Calu3 (cell line): ENCODE results near the gene GHRH. TPM values are rescaled to one million over a fixed set of nuclear protein-coding genes. Genes with fewer than 3 reads are reported as not detected.

Experiments used
- BruUV-seq: library from RNA; stranded (reverse); fragments of 400-500 nt; replicated peaks from 2 replicates; lab custom pipeline; 2021; lab: Mats Ljungman, UMichigan
- CTCF ChIA-PET: fragments of 300-600 bp; sonication (Branson Sonifier 250); formaldehyde crosslinking; loops from one replicate; lab custom pipeline; 2022; ENCODE audit warnings: antibody characterized with exemption; lab: Charles Lee
- DNase-seq: peaks from one replicate; pipeline ENCODE4 v3.0.0; 2022
- H3K27ac Mint-ChIP-seq: one replicate; pipeline ENCODE4 v1.8.0; 2022; ENCODE audit warnings: mixed read lengths; ENCODE audit not compliant: unreplicated experiment
- H3K27me3 Mint-ChIP-seq: one replicate; pipeline ENCODE4 v1.8.0; 2022; ENCODE audit warnings: mixed read lengths; ENCODE audit not compliant: unreplicated experiment
- H3K36me3 Mint-ChIP-seq: one replicate; pipeline ENCODE4 v1.8.0; 2022; ENCODE audit warnings: mild to moderate bottlenecking, moderate library complexity, mixed read lengths; ENCODE audit not compliant: insufficient read depth, unreplicated experiment
- H3K4me1 Mint-ChIP-seq: one replicate; pipeline ENCODE4 v1.8.0; 2022; ENCODE audit warnings: mild to moderate bottlenecking, low read depth, mixed read lengths; ENCODE audit not compliant: unreplicated experiment
- H3K4me3 Mint-ChIP-seq: one replicate; pipeline ENCODE4 v1.8.0; 2022; ENCODE audit warnings: mild to moderate bottlenecking, low read depth, moderate library complexity, mixed read lengths; ENCODE audit not compliant: unreplicated experiment
- H3K9me3 Mint-ChIP-seq: one replicate; pipeline ENCODE4 v1.8.0; 2022; ENCODE audit warnings: low read depth, mixed read lengths; ENCODE audit not compliant: unreplicated experiment
- intact Hi-C: fragments of 100-400 bp; cut with micrococcal nuclease; formaldehyde crosslinking; loops from one replicate; pipeline ENCODE4 v1.10.0; 2022; ENCODE audit not compliant: unreplicated experiment
- total RNA-seq: library from RNA; stranded (reverse); gene quantifications from 2 replicates; pipeline ENCODE4 v1.2.3, GENCODE V29; 2022
- TF ChIP-seq, protein P1 (sequence below): fragments of 200-600 bp; IDR thresholded peaks from one replicate; pipeline ENCODE4 v1.8.0; 2022; ENCODE audit warnings: antibody characterized with exemption; ENCODE audit not compliant: unreplicated experiment

The GHRH gene
- total RNA-seq, 1 experiment from 2014 or later, result not detected

DNA sequence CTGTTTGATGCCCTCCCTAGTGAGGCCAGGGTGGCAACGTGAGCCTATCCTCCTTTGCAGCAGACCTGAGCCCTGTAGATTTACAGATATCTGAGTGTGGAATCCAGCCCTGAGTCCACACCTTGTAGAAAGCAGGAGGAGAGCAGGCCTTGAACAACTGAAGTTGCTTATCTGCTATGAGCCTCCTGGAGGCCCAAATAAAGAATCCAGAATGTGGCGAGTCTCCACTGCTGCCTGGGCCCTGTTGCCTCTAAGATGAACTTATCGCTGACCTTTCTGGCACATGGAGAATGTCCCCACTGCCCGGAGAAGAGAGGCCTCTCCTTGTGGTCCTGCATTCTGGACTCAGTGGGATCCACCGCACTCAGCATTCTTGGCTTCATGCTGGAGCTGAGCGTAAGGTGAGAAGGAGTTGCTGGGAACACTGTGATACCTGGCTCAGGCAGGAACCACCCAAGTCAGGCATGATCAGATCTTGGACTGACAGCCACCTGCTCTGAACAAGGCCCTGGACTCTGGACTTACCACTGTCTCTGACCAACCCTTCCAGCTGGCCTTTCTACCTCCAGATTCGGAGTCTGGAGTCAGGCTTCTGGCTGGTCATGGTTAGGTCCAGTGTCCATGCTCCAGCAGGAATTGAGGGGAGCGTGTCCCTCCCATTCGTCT lies 22.0 kb upstream of the GHRH start:
- Mint-ChIP-seq H3K27ac (no peak overlapping the region), H3K4me3 (no peak overlapping the region), H3K36me3 (no peaks in the 10 kb centered on the region), H3K4me1 (no peaks in the 10 kb centered on the region), H3K9me3 (no peaks in the 10 kb centered on the region), H3K27me3 (no peaks in the 10 kb centered on the region)
- BruUV-seq, result no TSS peak
- intact Hi-C loops, result no loop called here
- CTCF ChIA-PET, result interaction anchor here (0.6 to 0.9 kb wide), 3 partner anchors 13 to 251 kb away, joined by 3 to 4 read pairs (median 3); no protein-coding TSS in a partner anchor
- no peak for DNase-seq
- TF ChIP-seq, protein P1, sequence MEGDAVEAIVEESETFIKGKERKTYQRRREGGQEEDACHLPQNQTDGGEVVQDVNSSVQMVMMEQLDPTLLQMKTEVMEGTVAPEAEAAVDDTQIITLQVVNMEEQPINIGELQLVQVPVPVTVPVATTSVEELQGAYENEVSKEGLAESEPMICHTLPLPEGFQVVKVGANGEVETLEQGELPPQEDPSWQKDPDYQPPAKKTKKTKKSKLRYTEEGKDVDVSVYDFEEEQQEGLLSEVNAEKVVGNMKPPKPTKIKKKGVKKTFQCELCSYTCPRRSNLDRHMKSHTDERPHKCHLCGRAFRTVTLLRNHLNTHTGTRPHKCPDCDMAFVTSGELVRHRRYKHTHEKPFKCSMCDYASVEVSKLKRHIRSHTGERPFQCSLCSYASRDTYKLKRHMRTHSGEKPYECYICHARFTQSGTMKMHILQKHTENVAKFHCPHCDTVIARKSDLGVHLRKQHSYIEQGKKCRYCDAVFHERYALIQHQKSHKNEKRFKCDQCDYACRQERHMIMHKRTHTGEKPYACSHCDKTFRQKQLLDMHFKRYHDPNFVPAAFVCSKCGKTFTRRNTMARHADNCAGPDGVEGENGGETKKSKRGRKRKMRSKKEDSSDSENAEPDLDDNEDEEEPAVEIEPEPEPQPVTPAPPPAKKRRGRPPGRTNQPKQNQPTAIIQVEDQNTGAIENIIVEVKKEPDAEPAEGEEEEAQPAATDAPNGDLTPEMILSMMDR, result no peak

- Mint-ChIP-seq H3K4me1 (no peaks in the 10 kb centered on the region), H3K4me3 (no peak overlapping the region), H3K27ac (no peak overlapping the region), H3K36me3 (no peaks in the 10 kb centered on the region), H3K9me3 (no peaks in the 10 kb centered on the region), H3K27me3 (no peaks in the 10 kb centered on the region)
- TF ChIP-seq, protein P1, result peak; percentile 22
- CTCF ChIA-PET, result interaction anchor here (0.6 to 1.4 kb wide), 7 partner anchors 12 to 1663 kb away, joined by 3 to 5 read pairs (median 4); no protein-coding TSS in a partner anchor
- DNase-seq, result no peak
- no TSS peak for BruUV-seq
- intact Hi-C loops, result no loop called here
Observed at GRCh38 chr20:37282556-37282955, 20.9 kb upstream of the GHRH start.

DNA sequence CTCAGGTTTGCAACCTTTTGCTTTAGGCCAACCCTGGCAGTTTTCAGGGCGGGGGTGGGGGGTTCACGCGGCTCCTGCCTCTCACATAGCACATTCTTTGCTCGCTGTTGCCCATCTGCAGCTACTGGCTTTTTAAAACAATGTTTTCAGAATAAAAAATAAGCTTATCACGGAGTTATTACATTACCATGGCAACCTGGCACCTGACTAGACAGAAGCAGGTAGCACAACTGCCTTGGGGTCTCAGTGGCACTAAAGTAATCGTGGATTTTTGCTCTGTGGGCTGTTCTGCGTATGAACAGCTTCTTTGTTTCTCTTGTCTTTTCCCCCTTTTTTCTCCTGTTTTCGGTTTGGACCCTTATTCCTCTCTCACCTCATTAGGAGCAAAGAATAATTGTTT lies 18.8 kb upstream of the GHRH start:
- no TSS peak for BruUV-seq
- no peaks in the 10 kb centered on the region for H3K36me3 Mint-ChIP-seq
- H3K4me1 Mint-ChIP-seq, result peaks cover 11% of the 10 kb centered on the region
- H3K4me3 Mint-ChIP-seq, result no peak overlapping the region
- intact Hi-C loops, result no loop called here
- H3K27ac Mint-ChIP-seq, result no peak overlapping the region
- H3K27me3 Mint-ChIP-seq, result no peaks in the 10 kb centered on the region
- DNase-seq, result no peak
- no peaks in the 10 kb centered on the region for H3K9me3 Mint-ChIP-seq
- TF ChIP-seq, protein P1, result no peak
- CTCF ChIA-PET, result interaction anchor here (0.7 to 1.0 kb wide), 2 partner anchors 160 to 254 kb away, joined by 3 to 4 read pairs; no protein-coding TSS in a partner anchor

DNA sequence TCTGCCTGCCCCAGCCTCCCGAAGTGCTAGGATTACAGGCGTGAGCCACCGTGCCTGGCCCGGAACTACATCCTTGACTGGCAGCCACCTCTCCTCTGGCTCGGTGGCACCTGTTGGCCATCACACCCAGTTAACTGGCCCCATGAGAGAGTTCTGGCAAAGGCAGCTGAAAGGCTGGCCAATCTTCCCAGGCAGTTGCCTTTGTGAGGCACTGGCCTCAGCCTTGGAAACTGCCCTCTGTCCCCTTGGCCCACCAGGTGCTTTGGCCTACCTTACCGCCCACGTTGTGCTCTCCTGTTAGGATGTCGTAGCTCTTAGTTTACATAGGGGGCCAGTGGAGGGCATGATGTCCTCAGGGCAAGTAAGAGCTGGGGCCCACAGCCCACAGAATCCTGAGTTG lies 18.2 kb upstream of the GHRH start:
- TF ChIP-seq, protein P1, result no peak
- DNase-seq, result no peak
- Mint-ChIP-seq H3K27ac (no peak overlapping the region), H3K9me3 (no peaks in the 10 kb centered on the region), H3K36me3 (no peaks in the 10 kb centered on the region), H3K4me1 (peaks cover 11% of the 10 kb centered on the region), H3K4me3 (no peak overlapping the region), H3K27me3 (no peaks in the 10 kb centered on the region)
- intact Hi-C loops, result no loop called here
- CTCF ChIA-PET, result interaction anchor here (0.5 to 1.0 kb wide), 3 partner anchors 30 to 255 kb away, joined by 3 to 4 read pairs (median 3); no protein-coding TSS in a partner anchor
- no TSS peak for BruUV-seq
